ENCODE measurements around the gene UPF3A.

Gene UPF3A

DNA sequence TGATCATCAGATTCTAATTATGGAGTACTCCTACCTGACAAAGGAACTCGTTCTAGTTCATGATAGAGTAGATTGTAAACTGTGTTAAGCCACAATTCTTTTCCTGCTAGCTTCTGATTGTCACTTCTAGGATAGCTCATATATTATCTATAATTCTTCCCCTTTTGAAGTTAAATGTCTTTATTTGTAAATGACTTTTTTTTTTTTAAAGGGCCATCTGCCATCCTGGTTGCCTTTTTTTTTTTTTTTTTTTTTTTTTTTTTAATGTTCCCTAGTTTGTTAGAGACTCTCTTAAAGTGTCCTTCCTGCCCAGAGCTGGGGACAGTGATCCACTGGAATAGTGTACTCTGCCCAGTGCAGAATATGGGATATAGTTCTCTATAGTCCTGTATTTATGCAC, 37.2 kb downstream of the UPF3A start:
- H2BK5ac ChIP-seq (ENCODE audit: low read depth, low read length, poor library complexity, severe bottlenecking) = no peak overlapping the region
- no peak overlapping the region for H3K4ac ChIP-seq (ENCODE audit: low read depth in 1 of 2, low read length in 2 of 2)
- peaks cover 3 to 31% of the 10 kb centered on the region in 2 experiments for H3K36me3 ChIP-seq (ENCODE audit: control insufficient read depth in 1 of 2, insufficient read depth in 2 of 2, low read depth in 1 of 2, low read length in 2 of 2)
- no peak overlapping the region for H2BK12ac ChIP-seq (ENCODE audit: low read length in 2 of 2)
- no peaks in the 10 kb centered on the region for H3K9me3 ChIP-seq (ENCODE audit: control insufficient read depth, low read length)
- H3K4me2 ChIP-seq (ENCODE audit: low read length, poor library complexity, severe bottlenecking) = no peak overlapping the region
- peaks cover 13% of the 10 kb centered on the region for H3K4me1 ChIP-seq (ENCODE audit: control insufficient read depth, insufficient read depth, low read depth, low read length)
- no peaks in the 10 kb centered on the region for H3K27me3 ChIP-seq (ENCODE audit: control insufficient read depth in 1 of 2, insufficient read depth in 1 of 2, low read length in 2 of 2)
- H2AK5ac ChIP-seq (ENCODE audit: low read length, severe bottlenecking) = no peak overlapping the region
- H4K91ac ChIP-seq (ENCODE audit: low read length) = no peak overlapping the region
- peak overlapping the region; percentile 41 for H3K9ac ChIP-seq (ENCODE audit: low read length)
- H4K8ac ChIP-seq (ENCODE audit: low read length) = no peak overlapping the region
- H3K79me1 ChIP-seq (replicated peaks; ENCODE audit: low read length, poor library complexity, severe bottlenecking) = peaks cover 9% of the 10 kb centered on the region
- H2BK120ac ChIP-seq (ENCODE audit: low read depth, low read length) = no peak overlapping the region
- H3K23ac ChIP-seq (ENCODE audit: low read length in 2 of 2) = no peak overlapping the region
- no peak overlapping the region for H3K4me3 ChIP-seq (ENCODE audit: insufficient read depth in 1 of 2, low read depth in 1 of 2, low read length in 2 of 2)
- H2BK15ac ChIP-seq (ENCODE audit: low read depth, poor library complexity, severe bottlenecking) = no peak overlapping the region
- H3K14ac ChIP-seq (ENCODE audit: low read length in 2 of 2) = no peak overlapping the region
- DNase-seq = peak; percentile 17
- no CpG with 5 or more reads among the region's 1 CpG for WGBS
- no peak overlapping the region for H2AFZ ChIP-seq (ENCODE audit: low read depth, low read length)
- no peak overlapping the region for H3K18ac ChIP-seq (ENCODE audit: low read depth in 1 of 2, low read length in 2 of 2)
- no peak overlapping the region for H3K27ac ChIP-seq (ENCODE audit: low read length, poor library complexity, severe bottlenecking)

DNA sequence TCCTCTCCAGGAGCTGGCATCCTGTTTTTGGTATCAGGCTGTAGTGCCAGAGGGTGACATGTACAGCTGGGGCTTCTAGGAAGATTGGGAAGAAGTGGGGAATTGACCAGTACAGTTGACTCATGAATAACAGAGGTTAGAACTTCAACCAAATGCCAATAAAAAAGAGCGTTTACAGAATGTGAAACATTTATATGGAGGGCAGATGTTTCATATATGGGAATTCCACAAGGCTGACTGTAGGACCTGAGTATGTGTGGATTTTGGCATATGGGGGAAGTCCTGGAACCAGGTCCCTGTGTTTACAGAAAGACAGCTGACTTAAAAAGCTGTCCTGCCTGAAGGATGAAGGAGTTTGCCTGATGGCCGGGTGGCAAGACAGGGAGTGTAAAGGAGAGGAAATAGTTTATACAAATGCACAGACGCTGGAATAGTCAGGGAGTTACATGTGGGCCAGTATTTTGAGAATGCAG, 38.1 kb downstream of the UPF3A start:
- Histone ChIP-seq H4K91ac (ENCODE audit: low read length) (no peak overlapping the region), H3K14ac (ENCODE audit: low read length in 2 of 2) (no peak overlapping the region), H3K4me3 (ENCODE audit: insufficient read depth in 1 of 2, low read depth in 1 of 2, low read length in 2 of 2) (no peak overlapping the region), H3K27me3 (ENCODE audit: control insufficient read depth in 1 of 2, insufficient read depth in 1 of 2, low read length in 2 of 2) (no peaks in the 10 kb centered on the region), H3K4me1 (ENCODE audit: control insufficient read depth, insufficient read depth, low read depth, low read length) (peaks cover 13% of the 10 kb centered on the region), H2AFZ (ENCODE audit: low read depth, low read length) (no peak overlapping the region), H3K36me3 (ENCODE audit: control insufficient read depth in 1 of 2, insufficient read depth in 2 of 2, low read depth in 1 of 2, low read length in 2 of 2) (peaks cover 8 to 40% of the 10 kb centered on the region in 2 experiments), H3K27ac (ENCODE audit: low read length, poor library complexity, severe bottlenecking) (peak overlapping the region; percentile 18), H2BK120ac (ENCODE audit: low read depth, low read length) (no peak overlapping the region), H3K4me2 (ENCODE audit: low read length, poor library complexity, severe bottlenecking) (no peak overlapping the region), H3K23ac (ENCODE audit: low read length in 2 of 2) (no peak overlapping the region), H3K18ac (ENCODE audit: low read depth in 1 of 2, low read length in 2 of 2) (no peak overlapping the region), H2BK15ac (ENCODE audit: low read depth, poor library complexity, severe bottlenecking) (no peak overlapping the region), H3K9me3 (ENCODE audit: control insufficient read depth, low read length) (no peaks in the 10 kb centered on the region), H3K79me1 (replicated peaks; ENCODE audit: low read length, poor library complexity, severe bottlenecking) (peaks cover 17% of the 10 kb centered on the region), H4K8ac (ENCODE audit: low read length) (no peak overlapping the region), H2BK5ac (ENCODE audit: low read depth, low read length, poor library complexity, severe bottlenecking) (no peak overlapping the region), H2BK12ac (ENCODE audit: low read length in 2 of 2) (no peak overlapping the region), H3K4ac (ENCODE audit: low read depth in 1 of 2, low read length in 2 of 2) (no peak overlapping the region), H2AK5ac (ENCODE audit: low read length, severe bottlenecking) (no peak overlapping the region), H3K9ac (ENCODE audit: low read length) (peak overlapping the region; percentile 41)
- DNase-seq = peak; percentile 77
- WGBS = 12% methylated on average over 3 of the region's 3 CpGs

GRCh38 chr13:114320065-114320464, 38.7 kb downstream of the UPF3A start:
- Histone ChIP-seq H3K4me2 (ENCODE audit: low read length, poor library complexity, severe bottlenecking) (no peak overlapping the region), H3K9me3 (ENCODE audit: control insufficient read depth, low read length) (no peaks in the 10 kb centered on the region), H4K8ac (ENCODE audit: low read length) (no peak overlapping the region), H3K27ac (ENCODE audit: low read length, poor library complexity, severe bottlenecking) (peak overlapping the region; percentile 18), H3K4ac (ENCODE audit: low read depth in 1 of 2, low read length in 2 of 2) (peak overlapping the region in 1 of 2 experiments; percentile 27), H3K36me3 (ENCODE audit: control insufficient read depth in 1 of 2, insufficient read depth in 2 of 2, low read depth in 1 of 2, low read length in 2 of 2) (peaks cover 14 to 46% of the 10 kb centered on the region in 2 experiments), H2BK5ac (ENCODE audit: low read depth, low read length, poor library complexity, severe bottlenecking) (no peak overlapping the region), H3K9ac (ENCODE audit: low read length) (no peak overlapping the region), H3K14ac (ENCODE audit: low read length in 2 of 2) (no peak overlapping the region), H2AFZ (ENCODE audit: low read depth, low read length) (no peak overlapping the region), H3K23ac (ENCODE audit: low read length in 2 of 2) (no peak overlapping the region), H2BK15ac (ENCODE audit: low read depth, poor library complexity, severe bottlenecking) (no peak overlapping the region), H3K4me3 (ENCODE audit: insufficient read depth in 1 of 2, low read depth in 1 of 2, low read length in 2 of 2) (no peak overlapping the region), H3K27me3 (ENCODE audit: control insufficient read depth in 1 of 2, insufficient read depth in 1 of 2, low read length in 2 of 2) (no peaks in the 10 kb centered on the region), H3K4me1 (ENCODE audit: control insufficient read depth, insufficient read depth, low read depth, low read length) (peaks cover 13% of the 10 kb centered on the region), H4K91ac (ENCODE audit: low read length) (no peak overlapping the region), H2BK120ac (ENCODE audit: low read depth, low read length) (no peak overlapping the region), H2BK12ac (ENCODE audit: low read length in 2 of 2) (no peak overlapping the region), H3K18ac (ENCODE audit: low read depth in 1 of 2, low read length in 2 of 2) (peak overlapping the region; percentile 37 to 64), H3K79me1 (replicated peaks; ENCODE audit: low read length, poor library complexity, severe bottlenecking) (peaks cover 23% of the 10 kb centered on the region), H2AK5ac (ENCODE audit: low read length, severe bottlenecking) (peak overlapping the region; percentile 72)
- no peak for DNase-seq

GRCh38 chr13:114321256-114321655, 39.9 kb downstream of the UPF3A start:
- H3K4me1 ChIP-seq (ENCODE audit: control insufficient read depth, insufficient read depth, low read depth, low read length) = peaks cover 9% of the 10 kb centered on the region

More at GRCh38 chr13:114321256-114321655, 39.9 kb downstream of the UPF3A start:
- Histone ChIP-seq H2BK120ac (ENCODE audit: low read depth, low read length) (no peak overlapping the region), H3K18ac (ENCODE audit: low read depth in 1 of 2, low read length in 2 of 2) (no peak overlapping the region), H3K4me2 (ENCODE audit: low read length, poor library complexity, severe bottlenecking) (no peak overlapping the region), H3K27ac (ENCODE audit: low read length, poor library complexity, severe bottlenecking) (no peak overlapping the region), H3K36me3 (ENCODE audit: control insufficient read depth in 1 of 2, insufficient read depth in 2 of 2, low read depth in 1 of 2, low read length in 2 of 2) (peaks cover 17 to 58% of the 10 kb centered on the region in 2 experiments), H2BK12ac (ENCODE audit: low read length in 2 of 2) (no peak overlapping the region), H4K8ac (ENCODE audit: low read length) (no peak overlapping the region), H2AFZ (ENCODE audit: low read depth, low read length) (no peak overlapping the region), H2BK5ac (ENCODE audit: low read depth, low read length, poor library complexity, severe bottlenecking) (no peak overlapping the region), H3K27me3 (ENCODE audit: control insufficient read depth in 1 of 2, insufficient read depth in 1 of 2, low read length in 2 of 2) (no peaks in the 10 kb centered on the region), H3K4me3 (ENCODE audit: insufficient read depth in 1 of 2, low read depth in 1 of 2, low read length in 2 of 2) (no peak overlapping the region), H4K91ac (ENCODE audit: low read length) (no peak overlapping the region), H3K9ac (ENCODE audit: low read length) (no peak overlapping the region), H3K23ac (ENCODE audit: low read length in 2 of 2) (no peak overlapping the region), H2BK15ac (ENCODE audit: low read depth, poor library complexity, severe bottlenecking) (no peak overlapping the region), H3K9me3 (ENCODE audit: control insufficient read depth, low read length) (no peaks in the 10 kb centered on the region), H2AK5ac (ENCODE audit: low read length, severe bottlenecking) (no peak overlapping the region), H3K14ac (ENCODE audit: low read length in 2 of 2) (no peak overlapping the region), H3K79me1 (replicated peaks; ENCODE audit: low read length, poor library complexity, severe bottlenecking) (peaks cover 25% of the 10 kb centered on the region), H3K4ac (ENCODE audit: low read depth in 1 of 2, low read length in 2 of 2) (no peak overlapping the region)
- DNase-seq = no peak
- WGBS = over 99% methylated on average over 3 of the region's 3 CpGs

Data from mesenchymal stem cell (in vitro differentiated cells and primary cell).